Mucosa of stomach (tissue), 1 donor: ENCODE data around the gene PLA2G4A.

Source experiments
- H3K27me3 ChIP-seq: one replicate; pipeline ENCODE4 v1.7.0; 2013; ENCODE audit warnings: mild to moderate bottlenecking, low read length; ENCODE audit not compliant: control insufficient read depth, insufficient read depth
- H3K36me3 ChIP-seq: one replicate; pipeline ENCODE4 v1.7.0; 2013; ENCODE audit warnings: low read length; ENCODE audit not compliant: control insufficient read depth, insufficient read depth
- H3K4me1 ChIP-seq: one replicate; pipeline ENCODE4 v1.7.0; 2013; ENCODE audit warnings: mild to moderate bottlenecking, low read length; ENCODE audit not compliant: control insufficient read depth, insufficient read depth
- H3K4me3 ChIP-seq: one replicate; pipeline ENCODE4 v1.7.0; 2013; ENCODE audit warnings: low read length
- H3K9ac ChIP-seq: one replicate; pipeline ENCODE4 v1.7.0; 2013; ENCODE audit warnings: mild to moderate bottlenecking, low read length, moderate library complexity
- H3K9me3 ChIP-seq: one replicate; pipeline ENCODE4 v1.7.0; 2013; ENCODE audit warnings: mild to moderate bottlenecking, low read length, moderate library complexity; ENCODE audit not compliant: control insufficient read depth
- donor health status: Pancreatic carcinoma.

The PLA2G4A gene

GRCh38 chr1:186974774-186975181, 146.0 kb downstream of the PLA2G4A start:
- no peak overlapping the region for H3K4me3 ChIP-seq
- H3K9ac ChIP-seq: no peak overlapping the region
- no peaks in the 10 kb centered on the region for H3K9me3 ChIP-seq
- no peaks in the 10 kb centered on the region for H3K4me1 ChIP-seq
- H3K27me3 ChIP-seq: no peaks in the 10 kb centered on the region
- H3K36me3 ChIP-seq: no peaks in the 10 kb centered on the region

- Histone ChIP-seq H3K9ac (no peak overlapping the region), H3K4me3 (no peak overlapping the region), H3K4me1 (no peaks in the 10 kb centered on the region), H3K36me3 (no peaks in the 10 kb centered on the region), H3K27me3 (no peaks in the 10 kb centered on the region), H3K9me3 (no peaks in the 10 kb centered on the region)
Observed at GRCh38 chr1:186975220-186975619, 146.5 kb downstream of the PLA2G4A start.

GRCh38 chr1:186976700-186977099, 148.0 kb downstream of the PLA2G4A start:
- no peaks in the 10 kb centered on the region for H3K27me3 ChIP-seq
- H3K9ac ChIP-seq: no peak overlapping the region
- H3K9me3 ChIP-seq: no peaks in the 10 kb centered on the region
- H3K36me3 ChIP-seq: no peaks in the 10 kb centered on the region
- H3K4me1 ChIP-seq: no peaks in the 10 kb centered on the region
- H3K4me3 ChIP-seq: no peak overlapping the region

GRCh38 chr1:186977266-186977957, 148.7 kb downstream of the PLA2G4A start:
- Histone ChIP-seq H3K9ac (no peak overlapping the region), H3K4me1 (no peaks in the 10 kb centered on the region), H3K9me3 (no peaks in the 10 kb centered on the region), H3K27me3 (no peaks in the 10 kb centered on the region), H3K4me3 (no peak overlapping the region), H3K36me3 (no peaks in the 10 kb centered on the region)

GRCh38 chr1:186978596-186979556, 150.1 kb downstream of the PLA2G4A start:
- no peaks in the 10 kb centered on the region for H3K27me3 ChIP-seq
- H3K9ac ChIP-seq: no peak overlapping the region
- no peaks in the 10 kb centered on the region for H3K9me3 ChIP-seq
- H3K4me3 ChIP-seq: no peak overlapping the region
- no peaks in the 10 kb centered on the region for H3K4me1 ChIP-seq
- H3K36me3 ChIP-seq: no peaks in the 10 kb centered on the region

GRCh38 chr1:186980400-186980799, 151.7 kb downstream of the PLA2G4A start:
- H3K36me3 ChIP-seq: no peaks in the 10 kb centered on the region
- H3K27me3 ChIP-seq: no peaks in the 10 kb centered on the region
- no peaks in the 10 kb centered on the region for H3K4me1 ChIP-seq
- H3K9me3 ChIP-seq: no peaks in the 10 kb centered on the region
- H3K4me3 ChIP-seq: no peak overlapping the region
- no peak overlapping the region for H3K9ac ChIP-seq

- Histone ChIP-seq H3K4me3 (no peak overlapping the region), H3K9ac (no peak overlapping the region), H3K9me3 (no peaks in the 10 kb centered on the region), H3K4me1 (no peaks in the 10 kb centered on the region), H3K27me3 (no peaks in the 10 kb centered on the region), H3K36me3 (no peaks in the 10 kb centered on the region)
Observed at GRCh38 chr1:186982116-186982515, 153.4 kb downstream of the PLA2G4A start.

GRCh38 chr1:186983327-186983726, 154.6 kb downstream of the PLA2G4A start:
- H3K36me3 ChIP-seq: no peaks in the 10 kb centered on the region
- H3K27me3 ChIP-seq: no peaks in the 10 kb centered on the region
- no peaks in the 10 kb centered on the region for H3K4me1 ChIP-seq
- no peak overlapping the region for H3K9ac ChIP-seq
- H3K4me3 ChIP-seq: no peak overlapping the region
- H3K9me3 ChIP-seq: no peaks in the 10 kb centered on the region

- no peaks in the 10 kb centered on the region for H3K27me3 ChIP-seq
- no peak overlapping the region for H3K9ac ChIP-seq
- no peaks in the 10 kb centered on the region for H3K4me1 ChIP-seq
- H3K9me3 ChIP-seq: no peaks in the 10 kb centered on the region
- H3K36me3 ChIP-seq: no peaks in the 10 kb centered on the region
- no peak overlapping the region for H3K4me3 ChIP-seq
Observed at GRCh38 chr1:186984959-186985358, 156.2 kb downstream of the PLA2G4A start.

- no peaks in the 10 kb centered on the region for H3K4me1 ChIP-seq
- H3K36me3 ChIP-seq: no peaks in the 10 kb centered on the region
- no peaks in the 10 kb centered on the region for H3K9me3 ChIP-seq
- H3K4me3 ChIP-seq: no peak overlapping the region
- H3K27me3 ChIP-seq: no peaks in the 10 kb centered on the region
- H3K9ac ChIP-seq: no peak overlapping the region
Observed at GRCh38 chr1:186985889-186986491, 157.2 kb downstream of the PLA2G4A start.

- no peaks in the 10 kb centered on the region for H3K9me3 ChIP-seq
- H3K27me3 ChIP-seq: no peaks in the 10 kb centered on the region
- no peak overlapping the region for H3K4me3 ChIP-seq
- no peaks in the 10 kb centered on the region for H3K36me3 ChIP-seq
- H3K4me1 ChIP-seq: no peaks in the 10 kb centered on the region
- no peak overlapping the region for H3K9ac ChIP-seq
Observed at GRCh38 chr1:186987065-186987464, 158.3 kb downstream of the PLA2G4A start.

GRCh38 chr1:186987769-186988168, 159.0 kb downstream of the PLA2G4A start:
- Histone ChIP-seq H3K27me3 (no peaks in the 10 kb centered on the region), H3K4me3 (no peak overlapping the region), H3K36me3 (no peaks in the 10 kb centered on the region), H3K9ac (no peak overlapping the region), H3K4me1 (no peaks in the 10 kb centered on the region), H3K9me3 (no peaks in the 10 kb centered on the region)
